ENCODE results near the gene KLHL25.

Gene KLHL25

DNA sequence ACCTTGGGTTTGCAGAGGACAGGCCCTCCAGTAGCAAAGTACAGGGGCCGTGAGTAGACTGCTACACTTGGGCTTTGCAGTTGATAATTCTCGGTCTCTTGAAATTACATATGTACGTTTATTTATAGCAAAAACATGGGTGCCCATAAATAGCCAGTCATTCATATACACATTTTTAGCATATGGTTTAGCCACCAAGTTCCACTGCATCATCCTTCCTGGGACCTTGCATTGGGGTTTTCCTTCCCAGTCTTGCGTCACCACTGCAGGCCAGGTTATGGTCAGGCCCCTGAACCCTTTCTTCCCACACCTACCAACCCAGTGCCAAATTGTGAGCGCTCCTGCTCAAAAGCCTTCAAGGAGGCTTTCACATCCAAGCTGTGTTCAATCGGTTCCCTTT lies 12.7 kb downstream of the KLHL25 start:
- no peak for DNase-seq (ENCODE audit: low spot score)
- H3K4me3 ChIP-seq: no peak overlapping the region
- TF ChIP-seq, protein P1, sequence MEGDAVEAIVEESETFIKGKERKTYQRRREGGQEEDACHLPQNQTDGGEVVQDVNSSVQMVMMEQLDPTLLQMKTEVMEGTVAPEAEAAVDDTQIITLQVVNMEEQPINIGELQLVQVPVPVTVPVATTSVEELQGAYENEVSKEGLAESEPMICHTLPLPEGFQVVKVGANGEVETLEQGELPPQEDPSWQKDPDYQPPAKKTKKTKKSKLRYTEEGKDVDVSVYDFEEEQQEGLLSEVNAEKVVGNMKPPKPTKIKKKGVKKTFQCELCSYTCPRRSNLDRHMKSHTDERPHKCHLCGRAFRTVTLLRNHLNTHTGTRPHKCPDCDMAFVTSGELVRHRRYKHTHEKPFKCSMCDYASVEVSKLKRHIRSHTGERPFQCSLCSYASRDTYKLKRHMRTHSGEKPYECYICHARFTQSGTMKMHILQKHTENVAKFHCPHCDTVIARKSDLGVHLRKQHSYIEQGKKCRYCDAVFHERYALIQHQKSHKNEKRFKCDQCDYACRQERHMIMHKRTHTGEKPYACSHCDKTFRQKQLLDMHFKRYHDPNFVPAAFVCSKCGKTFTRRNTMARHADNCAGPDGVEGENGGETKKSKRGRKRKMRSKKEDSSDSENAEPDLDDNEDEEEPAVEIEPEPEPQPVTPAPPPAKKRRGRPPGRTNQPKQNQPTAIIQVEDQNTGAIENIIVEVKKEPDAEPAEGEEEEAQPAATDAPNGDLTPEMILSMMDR (IDR thresholded peaks at IDR 0.05): no peak
- H3K27ac ChIP-seq: no peak overlapping the region

DNA sequence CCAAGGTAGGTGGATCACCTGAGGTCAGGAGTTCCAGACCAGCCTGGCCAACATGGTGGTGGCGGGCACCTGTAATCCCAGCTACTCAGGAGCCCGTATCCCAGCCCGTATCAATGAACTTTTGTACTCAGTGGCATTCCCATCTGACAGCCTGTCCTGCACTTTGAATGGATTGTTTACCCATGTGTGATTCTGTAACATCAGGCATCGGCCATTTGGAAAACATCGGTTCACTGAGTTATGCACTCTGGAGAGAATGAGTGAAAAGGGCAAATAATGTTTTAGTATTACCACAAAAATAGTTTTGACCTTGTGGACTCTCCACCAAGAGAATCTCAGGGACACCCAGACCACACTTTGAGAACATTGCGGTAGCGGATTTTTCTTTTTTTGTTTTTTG lies 13.6 kb downstream of the KLHL25 start:
- TF ChIP-seq, protein P1 (IDR thresholded peaks at IDR 0.05): no peak
- no peak for DNase-seq (ENCODE audit: low spot score)
- H3K27ac ChIP-seq: no peak overlapping the region
- no peak overlapping the region for H3K4me3 ChIP-seq

DNA sequence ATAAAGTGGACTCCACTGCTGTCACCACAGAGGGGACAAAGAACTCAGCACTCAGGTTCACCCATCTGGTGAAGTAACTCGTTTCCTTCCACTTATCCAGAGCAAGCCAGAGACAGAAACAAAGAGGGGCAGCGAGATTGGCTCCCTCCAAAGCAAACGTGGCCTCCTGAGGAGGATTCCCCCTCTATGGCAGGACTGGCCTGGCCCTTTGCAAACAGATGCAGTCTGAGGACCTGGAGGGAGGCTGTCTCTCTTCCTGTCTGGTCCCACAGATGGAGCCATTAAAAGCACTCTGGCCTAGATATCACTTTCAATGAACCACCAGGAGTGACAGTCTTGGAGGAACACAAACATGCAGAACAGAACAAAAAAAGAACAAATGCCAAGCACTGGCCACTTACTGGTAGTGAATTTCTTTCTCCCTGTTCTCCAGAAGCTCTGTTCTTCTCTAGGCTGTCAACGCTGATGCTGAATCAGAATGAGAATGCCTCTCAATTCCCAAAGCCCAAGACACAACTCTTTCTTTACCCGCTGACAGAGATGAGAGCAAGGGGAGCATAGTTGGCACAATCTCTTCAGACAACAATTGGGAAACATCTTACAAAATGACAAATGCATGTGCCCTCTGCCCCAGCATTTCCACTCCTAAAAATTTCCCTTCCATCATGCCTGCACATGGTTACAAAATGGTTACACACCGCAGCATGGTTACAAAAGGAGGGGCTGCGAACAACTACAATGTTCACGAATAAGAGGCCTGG lies 14.3 kb downstream of the KLHL25 start:
- Histone ChIP-seq H3K4me3 (no peak overlapping the region), H3K27ac (no peak overlapping the region)
- DNase-seq (ENCODE audit: low spot score): no peak
- TF ChIP-seq, protein P1 (IDR thresholded peaks at IDR 0.05): no peak

DNA sequence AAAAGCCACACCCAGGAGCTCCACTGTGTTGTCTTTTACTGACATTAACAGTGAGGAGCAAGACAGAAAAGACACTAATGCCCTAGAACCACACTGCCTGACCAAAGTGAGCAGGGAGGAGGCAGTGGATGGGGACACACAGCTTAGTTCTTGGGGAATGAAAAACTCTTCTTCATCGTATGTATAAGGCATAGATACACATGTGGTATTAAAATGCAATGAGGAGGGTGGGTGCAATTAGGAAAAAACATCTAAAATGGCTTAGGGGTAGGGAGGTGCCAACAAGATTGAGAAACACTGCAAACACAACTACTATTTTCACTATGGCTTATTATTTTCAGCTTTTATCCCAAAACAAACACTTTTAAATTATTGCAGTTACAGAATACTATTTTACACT lies 15.5 kb downstream of the KLHL25 start:
- no peak overlapping the region for H3K4me3 ChIP-seq
- TF ChIP-seq, protein P1 (IDR thresholded peaks at IDR 0.05): no peak

DNA sequence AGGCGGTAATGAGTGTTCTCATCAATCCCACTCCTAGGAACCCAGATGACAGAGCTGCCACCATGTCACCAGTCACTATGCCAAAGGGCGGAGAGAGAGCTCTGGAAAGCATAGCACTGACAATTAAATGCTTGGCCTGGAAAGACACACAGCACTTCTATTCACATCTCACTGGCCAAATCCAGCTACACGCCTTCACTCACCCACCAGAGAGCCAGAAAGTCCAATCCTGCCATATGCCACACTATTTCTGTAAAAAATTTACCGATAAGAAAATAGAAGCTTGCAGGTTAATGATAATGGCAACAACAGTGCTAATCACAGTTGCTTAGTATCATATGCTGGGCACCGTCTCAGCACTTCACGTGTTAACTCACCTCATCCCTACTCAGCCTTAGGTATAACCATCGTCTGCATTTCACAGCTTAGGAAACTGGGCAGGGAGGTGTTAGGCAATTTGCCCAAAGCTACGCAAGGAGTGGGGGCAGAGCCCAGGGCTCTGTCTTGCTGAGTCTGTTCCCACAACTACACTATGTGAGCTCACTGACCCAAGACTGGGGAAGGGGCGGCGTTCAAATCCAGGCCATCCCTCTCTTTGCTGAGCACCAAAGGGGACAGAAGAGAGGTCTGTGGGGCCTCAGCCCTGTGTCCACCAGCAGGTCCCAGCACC lies 16.5 kb downstream of the KLHL25 start:
- no peak for DNase-seq (ENCODE audit: low spot score)
- Histone ChIP-seq H3K27ac (no peak overlapping the region), H3K4me3 (no peak overlapping the region)
- TF ChIP-seq, protein P1 (IDR thresholded peaks at IDR 0.05): no peak

More for the DNA sequence above, 15.5 kb downstream of the KLHL25 start:
- H3K27ac ChIP-seq: no peak overlapping the region
- DNase-seq (ENCODE audit: low spot score): no peak

DNA sequence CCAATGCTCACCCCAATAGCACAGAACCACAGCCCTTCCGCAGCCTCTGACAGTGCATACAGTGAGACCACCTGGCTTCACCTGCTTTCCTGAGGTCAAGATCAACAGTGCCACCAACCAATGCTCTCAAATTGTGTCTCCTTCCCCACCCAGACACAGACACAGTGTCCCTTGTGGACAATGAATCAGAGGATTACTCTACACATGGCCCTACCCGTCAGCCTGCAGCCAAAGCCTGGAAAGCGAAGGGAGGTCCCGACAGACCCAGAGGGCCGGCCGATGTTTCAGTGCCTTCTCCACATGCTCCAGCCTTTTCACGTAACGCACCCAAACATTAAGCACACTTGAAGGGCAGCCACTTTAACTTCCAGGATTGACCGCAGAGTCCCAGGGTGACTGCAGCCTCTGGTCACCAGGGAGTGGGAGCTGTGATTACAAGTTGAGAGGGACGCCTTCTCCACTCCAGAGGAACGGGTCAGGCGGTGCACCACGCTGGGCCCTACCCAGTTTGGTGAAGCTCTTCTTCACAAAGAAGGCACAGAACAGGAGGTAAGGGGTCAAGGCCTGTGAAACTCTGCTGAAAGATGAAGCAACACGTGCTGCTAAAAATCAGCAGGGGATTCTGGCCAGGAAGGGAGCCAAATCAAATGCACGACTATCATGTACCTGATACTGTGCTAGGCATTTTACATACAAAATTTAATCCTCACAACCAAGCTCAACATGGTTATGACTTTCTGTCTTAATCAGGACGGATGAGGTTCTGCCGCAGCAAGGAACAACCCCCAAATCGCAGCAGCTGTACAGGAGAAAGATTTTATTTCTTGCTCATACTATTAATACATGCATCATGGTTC lies 17.2 kb downstream of the KLHL25 start:
- Histone ChIP-seq H3K27ac (no peak overlapping the region), H3K4me3 (no peak overlapping the region)
- DNase-seq (ENCODE audit: low spot score): no peak
- TF ChIP-seq, protein P1 (IDR thresholded peaks at IDR 0.05): no peak
